Measurements from ENCODE around the gene GOLGA6L25. TPM values are rescaled to one million over a fixed set of nuclear protein-coding genes. Genes with fewer than 3 reads are reported as not detected.
"Not testable (repeated sequence)": the region's sequence is repeated elsewhere in the genome, so short reads cannot be mapped to it uniquely, and the experiment has no call there.

Gene GOLGA6L25, protein sequence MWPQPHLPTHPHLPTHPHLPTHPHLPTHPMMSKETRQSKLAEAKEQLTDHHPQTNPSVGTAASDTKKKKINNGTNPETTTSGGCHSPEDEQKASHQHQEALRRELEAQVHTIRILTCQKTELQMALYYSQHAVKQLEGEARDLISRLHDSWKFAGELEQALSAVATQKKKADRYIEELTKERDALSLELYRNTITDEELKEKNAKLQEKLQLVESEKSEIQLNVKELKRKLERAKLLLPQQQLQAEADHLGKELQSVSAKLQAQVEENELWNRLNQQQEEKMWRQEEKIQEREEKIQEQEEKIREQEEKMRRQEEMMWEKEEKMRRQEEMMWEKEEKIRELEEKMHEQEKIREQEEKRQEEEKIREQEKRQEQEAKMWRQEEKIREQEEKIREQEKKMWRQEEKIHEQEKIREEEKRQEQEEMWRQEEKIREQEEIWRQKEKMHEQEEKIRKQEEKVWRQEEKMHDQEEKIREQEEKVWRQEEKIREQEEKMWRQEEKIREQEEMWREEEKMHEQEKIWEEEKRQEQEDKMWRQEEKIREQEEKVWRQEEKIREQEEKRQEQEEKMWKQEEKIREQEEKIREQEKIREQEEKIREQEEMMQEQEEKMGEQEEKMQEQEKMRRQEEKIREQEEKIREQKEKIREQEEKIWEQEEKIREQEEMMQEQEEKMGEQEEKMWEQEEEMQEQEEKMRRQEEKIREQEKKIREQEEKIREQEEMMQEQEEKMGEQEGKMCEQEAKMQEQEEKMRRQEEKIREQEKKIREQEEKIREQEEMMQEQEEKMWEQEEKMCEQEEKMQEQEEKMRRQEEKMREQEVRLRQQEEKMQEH
- not detected for total RNA-seq
- long read RNA-seq = 0 reads

DNA sequence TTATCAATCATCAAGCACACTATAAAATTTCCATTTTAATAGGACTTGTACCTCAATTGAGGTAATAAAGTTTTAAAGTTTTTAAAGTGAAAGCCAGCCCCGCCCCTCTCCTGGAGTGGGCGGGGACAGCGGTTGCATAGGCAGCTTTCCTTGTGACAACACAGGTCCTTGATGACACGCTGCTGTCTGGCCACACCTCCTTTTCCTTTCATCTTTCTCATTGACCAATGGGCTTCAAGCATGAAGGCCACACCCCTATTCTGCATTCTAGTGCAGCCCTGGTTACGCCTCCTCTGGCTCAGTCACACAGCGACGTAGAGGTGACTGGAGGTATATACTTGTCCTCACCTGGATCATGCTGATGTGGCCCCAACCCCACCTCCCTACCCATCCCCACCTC lies at the start of gene GOLGA6L25:
Gene GOLGA6L25 (plus strand): TSS at position 301 of the 400 bp plus-strand sequence. CDS start 61 bp downstream, at position 362.
- ATAC-seq (ENCODE audit: poor library complexity); DNase-seq; intact Hi-C loops (cut with DNase I): not testable (repeated sequence)

DNA sequence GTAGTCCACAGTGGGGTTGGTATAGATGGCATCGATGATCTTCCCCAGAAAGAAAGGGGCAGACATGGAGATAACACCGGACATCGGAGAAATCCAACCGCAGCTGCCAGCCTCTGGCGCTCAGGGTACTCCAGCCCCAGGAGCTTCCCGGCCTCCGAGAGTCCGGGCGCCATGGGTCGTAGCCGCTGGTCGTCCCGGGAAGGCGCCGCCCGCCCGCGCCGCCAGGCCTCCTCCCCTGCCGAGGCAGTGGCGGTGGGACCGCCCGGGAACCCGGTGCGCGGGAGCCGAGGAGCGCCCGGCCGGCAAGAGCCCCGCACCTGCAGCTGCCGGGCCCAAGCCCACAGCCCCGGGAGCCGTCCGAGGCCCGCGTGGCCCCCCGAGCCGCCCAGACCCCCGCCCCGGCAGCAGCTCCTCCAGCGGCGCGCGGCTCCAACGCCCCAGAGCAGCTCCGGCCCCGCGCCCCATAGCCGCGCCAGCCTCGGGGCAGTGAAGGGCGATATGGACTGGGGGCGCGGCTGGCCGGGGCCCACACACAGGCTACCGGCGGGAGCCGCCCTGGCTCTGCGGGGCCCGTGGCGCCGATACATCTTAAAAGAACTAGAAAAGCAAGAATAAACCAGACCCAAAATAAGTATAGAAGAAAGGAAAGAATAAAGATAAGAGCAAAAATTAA lies 45.0 kb upstream of the GOLGA6L25 start:
- intact Hi-C loops (cut with DNase I); DNase-seq: not testable (repeated sequence)
- peak; percentile 74 for ATAC-seq (ENCODE audit: poor library complexity)

DNA sequence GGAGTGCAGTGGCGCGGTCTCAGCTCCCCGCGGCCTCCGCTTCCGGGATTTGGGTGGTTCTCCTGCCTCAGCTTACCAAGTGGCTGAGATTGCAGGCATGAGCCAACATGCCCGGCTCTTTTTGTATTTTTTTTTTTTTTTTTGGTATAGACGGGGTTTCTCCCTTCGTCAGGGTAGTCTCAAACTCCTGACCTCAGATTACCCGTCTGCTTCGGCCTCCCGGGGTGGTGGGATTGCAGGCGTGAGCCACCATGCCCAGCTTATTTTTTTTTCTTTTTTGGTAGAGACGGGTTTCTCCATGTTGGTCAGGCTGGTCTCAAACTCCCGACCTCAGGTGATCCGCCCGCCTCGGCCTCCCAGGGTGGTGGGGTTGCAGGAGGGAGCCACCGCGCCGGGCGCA lies 39.2 kb upstream of the GOLGA6L25 start:
- intact Hi-C loops (cut with DNase I); ATAC-seq (ENCODE audit: poor library complexity); DNase-seq: not testable (repeated sequence)

DNA sequence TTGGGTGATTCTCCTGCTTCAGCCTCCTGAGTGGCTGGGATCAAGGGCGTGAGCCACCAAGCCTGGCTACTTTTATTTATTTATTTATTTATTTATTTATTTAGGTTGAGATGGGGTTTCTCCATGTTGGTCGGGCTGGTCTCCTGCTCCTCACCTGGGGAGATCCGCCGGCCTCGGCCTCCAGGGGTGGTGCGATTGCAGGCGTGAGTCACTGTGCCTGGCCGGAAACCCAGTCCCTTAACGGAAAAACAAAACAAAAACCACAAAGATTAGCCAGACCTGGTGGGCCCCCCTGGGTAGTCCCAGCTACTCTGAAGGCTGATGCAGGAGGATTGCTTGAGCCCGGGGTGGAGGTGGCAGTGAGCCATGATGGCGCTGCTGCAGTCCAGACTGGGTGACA lies 38.2 kb upstream of the GOLGA6L25 start:
- intact Hi-C loops (cut with DNase I); ATAC-seq (ENCODE audit: poor library complexity); DNase-seq: not testable (repeated sequence)

DNA sequence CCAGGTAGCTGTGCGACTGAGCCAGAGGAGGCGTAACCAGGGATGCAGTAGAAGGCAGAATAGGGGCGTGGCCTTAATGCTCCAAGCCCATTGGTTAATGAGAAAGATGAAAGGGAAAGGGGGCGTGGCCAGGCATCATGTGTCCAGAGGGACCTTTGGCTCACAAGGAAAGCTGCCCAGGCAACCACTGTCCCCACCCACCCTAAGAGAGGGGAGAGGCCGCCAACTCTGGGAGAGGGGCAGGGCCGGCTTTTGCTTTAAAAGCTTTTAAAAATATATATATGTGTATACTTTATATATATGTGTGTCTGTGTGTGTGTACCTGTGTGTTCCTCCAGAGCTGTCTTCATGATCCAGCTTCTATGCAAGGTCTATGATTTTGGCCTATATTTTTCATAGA lies 20.4 kb upstream of the GOLGA6L25 start, which contains the start of gene GOLGA8G:
Gene GOLGA8G (minus strand): TSS at position 18 of the 400 bp plus-strand sequence. CDS start 62 bp downstream, outside the sequence.
- intact Hi-C loops (cut with DNase I); ATAC-seq (ENCODE audit: poor library complexity): not testable (repeated sequence)
- peak; percentile 10 for DNase-seq

DNA sequence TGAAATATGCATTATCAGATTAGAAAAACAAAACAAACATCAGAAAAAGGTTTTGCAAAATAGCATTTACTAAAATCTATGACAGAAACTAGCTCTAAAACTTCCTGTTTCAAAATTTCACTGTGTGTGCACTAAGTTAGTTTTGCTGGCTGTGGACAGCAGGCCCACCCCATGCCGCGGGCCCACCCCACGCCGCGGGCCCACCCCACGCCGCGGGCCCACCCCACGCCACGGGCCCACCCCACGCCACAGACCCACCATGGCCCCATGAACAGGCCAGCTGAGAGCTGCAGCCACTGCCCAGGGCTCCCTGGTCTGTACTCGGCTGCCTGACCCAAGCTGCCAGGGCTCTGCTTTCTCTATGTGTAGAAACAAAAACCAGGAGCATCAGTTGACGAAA lies 20.0 kb downstream of the GOLGA6L25 start:
- ATAC-seq (ENCODE audit: poor library complexity); intact Hi-C loops (cut with DNase I): not testable (repeated sequence)
- peak; percentile 8 for DNase-seq

DNA sequence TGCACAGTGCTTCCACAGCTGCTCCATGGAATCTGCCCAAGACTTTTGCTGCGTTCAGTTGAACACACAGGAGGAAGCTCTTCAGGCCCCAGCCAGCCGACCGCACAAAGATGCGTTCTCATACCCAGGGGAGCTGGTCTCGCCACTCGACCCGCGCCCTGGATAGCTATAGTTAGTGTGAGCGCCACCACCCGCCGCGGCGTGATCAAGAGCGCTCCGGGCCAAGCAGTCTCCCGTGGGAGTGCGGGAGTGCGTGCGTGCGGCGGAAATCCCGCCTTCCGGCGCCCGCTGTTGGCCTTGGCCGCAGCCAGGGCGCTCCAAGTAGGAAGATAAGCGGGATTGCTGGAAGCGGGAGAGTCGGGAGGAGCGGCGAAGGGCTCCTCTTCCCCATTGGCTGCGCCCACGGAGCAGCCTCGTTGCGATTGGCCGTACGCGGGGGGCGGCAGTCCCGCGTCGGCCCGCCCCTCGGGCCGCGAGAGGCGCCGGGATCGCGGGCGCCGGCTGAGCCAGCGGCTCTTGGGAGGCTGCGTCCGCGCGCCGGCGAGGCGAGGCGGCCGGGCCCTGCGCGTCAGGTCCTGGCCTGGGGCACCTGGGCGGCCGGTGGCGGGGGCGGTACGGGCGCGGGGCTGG lies 35.7 kb downstream of the GOLGA6L25 start:
- ATAC-seq (ENCODE audit: poor library complexity); intact Hi-C loops (cut with DNase I); DNase-seq: not testable (repeated sequence)

DNA sequence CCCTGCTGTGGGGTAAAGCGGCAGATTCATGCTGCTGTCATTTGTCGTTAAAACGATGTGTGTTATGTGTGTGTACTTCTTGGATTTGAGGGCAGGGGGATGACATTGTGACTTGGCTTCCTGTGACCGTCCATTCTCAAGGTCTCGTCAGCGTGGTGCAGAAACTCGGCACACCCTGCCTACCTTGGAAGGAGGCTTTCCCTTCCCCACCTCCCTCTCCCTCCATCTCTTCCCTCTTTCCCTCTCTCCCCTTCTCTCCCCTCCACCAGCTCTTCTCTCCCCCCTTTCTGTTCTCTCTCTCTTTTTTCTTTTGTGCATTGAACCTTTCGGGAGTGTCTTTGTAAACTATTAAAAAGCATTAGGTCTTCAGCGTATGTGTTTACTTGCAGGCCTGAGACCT lies 36.4 kb downstream of the GOLGA6L25 start:
- intact Hi-C loops (cut with DNase I); ATAC-seq (ENCODE audit: poor library complexity); DNase-seq: not testable (repeated sequence)

DNA sequence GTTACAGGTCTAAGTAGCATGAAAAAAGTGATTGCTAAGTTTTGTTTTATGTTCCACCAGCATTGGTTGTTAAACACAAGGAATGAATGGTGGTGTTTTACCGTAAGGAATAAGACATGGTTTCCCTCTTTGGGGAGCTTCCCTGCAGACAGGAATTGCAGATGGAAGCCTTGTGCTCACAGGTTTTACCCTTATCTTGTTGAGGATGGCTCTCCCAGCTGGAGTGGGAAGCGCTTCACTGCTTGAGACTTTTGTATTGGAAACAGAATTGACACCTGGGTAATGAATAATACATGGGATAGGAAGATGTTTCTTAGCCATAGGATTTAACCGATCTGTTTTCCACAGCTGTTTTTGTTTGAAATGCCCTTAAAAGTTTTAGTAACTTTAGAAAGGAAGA lies 39.0 kb downstream of the GOLGA6L25 start:
- intact Hi-C loops (cut with DNase I); DNase-seq; ATAC-seq (ENCODE audit: poor library complexity): not testable (repeated sequence)

DNA sequence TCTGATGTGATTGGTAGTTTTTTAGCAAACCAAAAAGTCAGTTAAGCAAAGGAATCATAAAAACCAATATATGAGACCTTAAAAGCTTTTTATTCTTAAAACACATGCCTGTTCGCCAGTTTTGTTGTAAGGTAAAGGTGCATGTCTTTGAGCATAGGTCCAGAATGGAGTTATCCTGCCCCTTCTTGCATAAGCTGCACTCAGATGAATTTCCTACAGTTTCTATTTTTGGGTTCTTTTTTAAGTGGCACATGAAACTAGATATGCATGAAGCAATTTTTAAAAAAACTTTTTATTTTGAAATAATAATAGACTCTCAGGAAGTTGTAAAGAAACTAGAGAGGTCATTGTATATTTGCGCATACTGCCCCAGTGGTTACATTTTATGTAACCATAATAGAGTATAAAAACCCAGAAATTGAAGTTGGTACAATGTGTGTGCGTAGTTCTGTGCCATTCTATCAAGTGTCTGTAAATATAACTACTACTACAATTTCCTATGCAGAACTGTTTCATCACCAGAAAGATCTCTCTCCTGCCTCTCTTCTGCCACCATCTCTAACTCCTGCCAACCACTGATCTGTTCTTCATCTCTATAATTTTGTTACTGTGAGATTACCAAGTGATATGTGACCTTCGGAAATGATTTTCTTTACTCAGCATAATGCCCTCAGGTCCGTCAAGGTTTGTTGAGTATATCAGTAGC lies 40.2 kb downstream of the GOLGA6L25 start:
- ATAC-seq (ENCODE audit: poor library complexity); intact Hi-C loops (cut with DNase I); DNase-seq: not testable (repeated sequence)

DNA sequence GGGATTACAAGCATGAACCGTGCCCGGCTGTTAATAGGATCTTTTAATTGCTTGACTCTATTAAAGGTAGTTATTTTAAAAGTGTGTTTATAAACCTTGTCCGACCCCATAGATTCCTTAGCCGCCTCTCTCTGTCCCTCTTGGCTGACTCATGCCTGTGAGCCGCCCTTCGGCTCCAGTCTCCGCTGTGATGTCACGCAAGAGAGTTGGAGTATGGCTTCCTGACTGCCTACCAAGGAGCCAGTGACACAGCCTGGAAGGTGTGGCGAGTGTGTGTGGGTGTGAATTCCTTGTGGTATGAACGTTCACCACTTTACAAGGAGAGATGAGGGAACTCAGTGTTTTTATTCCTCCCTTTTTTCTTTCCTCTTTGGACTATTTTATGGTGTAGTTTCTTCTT lies 44.1 kb downstream of the GOLGA6L25 start:
- DNase-seq; ATAC-seq (ENCODE audit: poor library complexity); intact Hi-C loops (cut with DNase I): not testable (repeated sequence)

DNA sequence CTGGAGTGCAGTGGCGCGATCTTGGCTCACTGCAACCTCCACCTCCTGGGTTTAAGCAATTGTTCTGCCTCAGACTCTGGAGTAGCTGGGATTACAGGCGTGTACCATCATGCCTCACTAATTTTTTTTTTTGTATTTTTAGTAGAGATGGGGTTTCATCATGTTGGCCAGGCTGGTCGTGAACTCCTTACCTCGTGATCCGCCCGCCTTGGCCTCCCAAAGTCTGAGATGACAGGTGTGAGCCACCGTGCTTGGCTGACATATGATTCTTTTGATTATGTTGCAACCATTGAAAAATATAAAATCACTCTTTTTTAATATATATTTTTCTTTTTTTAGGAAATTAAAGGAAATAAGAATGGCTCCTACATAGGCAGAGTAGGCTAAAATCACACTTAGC lies 44.8 kb downstream of the GOLGA6L25 start:
- ATAC-seq (ENCODE audit: poor library complexity); intact Hi-C loops (cut with DNase I); DNase-seq: not testable (repeated sequence)

DNA sequence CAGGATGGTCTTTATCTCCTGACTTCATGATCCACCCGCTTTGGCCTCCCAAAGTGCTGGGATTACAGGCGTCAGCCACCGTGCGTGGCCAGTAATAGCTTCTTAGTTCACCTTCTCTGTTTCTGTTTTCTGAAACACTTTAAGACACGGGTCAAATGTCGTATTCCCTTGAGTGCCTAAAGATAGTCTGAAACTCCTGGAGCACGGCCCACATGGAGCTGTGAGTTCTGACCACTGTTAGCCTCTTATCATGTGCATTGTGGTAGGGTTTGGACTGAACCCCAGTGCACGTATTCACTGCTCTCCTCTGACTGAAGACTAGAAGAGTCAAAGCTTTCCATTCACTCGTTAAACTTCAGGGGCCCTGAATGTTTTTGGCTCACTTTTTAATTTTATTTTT lies 48.8 kb downstream of the GOLGA6L25 start:
- peak; percentile 89 for ATAC-seq (ENCODE audit: poor library complexity)
- DNase-seq; intact Hi-C loops (cut with DNase I): not testable (repeated sequence)

Other genes starting within 250 kb of the GOLGA6L25 start
- gene HERC2, start 231.4 kb upstream of the GOLGA6L25 start, total RNA-seq = 42.1 TPM
- gene GOLGA6L24, start 195.5 kb upstream of the GOLGA6L25 start, total RNA-seq = not detected
- not detected for gene GOLGA8F, start 174.9 kb upstream of the GOLGA6L25 start, total RNA-seq
- gene GOLGA8G, start 20.6 kb upstream of the GOLGA6L25 start, total RNA-seq = not detected
- gene GOLGA8M, start 158.9 kb downstream of the GOLGA6L25 start, total RNA-seq = 1.2 TPM